CD4-positive, alpha-beta T cell (primary cell): ENCODE results near the gene PHC1. TPM values are rescaled to one million over a fixed set of nuclear protein-coding genes. Genes with fewer than 3 reads are reported as not detected.
A peak's percentile ranks its signal among the peaks of the same experiment; 100 is the strongest.

Source experiments
- ATAC-seq: fragments of 200-7000 bp; cut with Tn5 transposase; one replicate; pipeline ENCODE4 v1.10.0; 2022; ENCODE audit warnings: mild to moderate bottlenecking; ENCODE audit not compliant: poor library complexity
- CTCF ChIA-PET: fragments of 350-600 bp; sonication (Branson Sonifier 250); formaldehyde crosslinking; loops from one replicate; lab custom pipeline; 2021; ENCODE audit warnings: antibody characterized with exemption, inconsistent platforms; lab: Charles Lee
- POLR2A ChIA-PET: fragments of 350-600 bp; sonication (Branson Sonifier 250); formaldehyde crosslinking; loops from one replicate; lab custom pipeline; 2021; ENCODE audit warnings: antibody characterized with exemption, inconsistent platforms; lab: Charles Lee
- DNase-seq, 14 experiments: peaks; one replicate each; pipeline ENCODE4 v3.0.0-alpha.2; 2013 to 2020; ENCODE audit warnings: mixed read lengths in 2 of 14
- H3K27ac ChIP-seq, 2 donors: one replicate each; pipeline versions ENCODE4 v1.5.1 to v1.7.0; 2013; ENCODE audit warnings: low read length in 2 of 2, low read depth in 1 of 2, mild to moderate bottlenecking in 1 of 2
- H3K27me3 ChIP-seq, 2 experiments: 1 replicate in 1 of 2; 2 replicates in 1 of 2; pipeline versions ENCODE4 v1.6.1 to v1.7.0; 2013; ENCODE audit warnings: low read length in 2 of 2, control low read depth in 1 of 2, mild to moderate bottlenecking in 1 of 2, moderate library complexity in 1 of 2; ENCODE audit not compliant: insufficient read depth in 2 of 2, control insufficient read depth in 1 of 2
- H3K36me3 ChIP-seq: one replicate; pipeline ENCODE4 v1.6.1; 2013; ENCODE audit warnings: low read length, control low read depth; ENCODE audit not compliant: insufficient read depth
- H3K4me1 ChIP-seq: one replicate; pipeline ENCODE4 v1.6.1; 2013; ENCODE audit warnings: low read length, control low read depth; ENCODE audit not compliant: insufficient read depth
- H3K4me3 ChIP-seq: one replicate; pipeline ENCODE4 v1.5.1; 2013; ENCODE audit warnings: mild to moderate bottlenecking, low read length, moderate library complexity
- H3K9me3 ChIP-seq, 2 experiments: 1 replicate in 1 of 2; 2 replicates in 1 of 2; pipeline versions ENCODE4 v1.6.1 to v1.7.0; 2013; ENCODE audit warnings: low read length in 2 of 2, mild to moderate bottlenecking in 2 of 2, control low read depth in 1 of 2, moderate library complexity in 1 of 2; ENCODE audit not compliant: control insufficient read depth in 1 of 2, insufficient read depth in 1 of 2
- H3K27ac Mint-ChIP-seq: one replicate; pipeline ENCODE4 v1.8.0; 2020; ENCODE audit warnings: mixed read lengths
- H3K27me3 Mint-ChIP-seq: one replicate; pipeline ENCODE4 v1.8.0; 2021; ENCODE audit warnings: mixed read lengths
- H3K36me3 Mint-ChIP-seq: one replicate; pipeline ENCODE4 v1.8.0; 2021; ENCODE audit warnings: low read depth, mixed read lengths
- H3K4me1 Mint-ChIP-seq: one replicate; pipeline ENCODE4 v1.8.0; 2021; ENCODE audit warnings: low read depth, mixed read lengths
- H3K4me3 Mint-ChIP-seq: one replicate; pipeline ENCODE4 v1.8.0; 2020; ENCODE audit warnings: mild to moderate bottlenecking, mixed read lengths
- H3K9me3 Mint-ChIP-seq: one replicate; pipeline ENCODE4 v1.8.0; 2020; ENCODE audit warnings: mixed read lengths
- CTCF ChIP-seq: fragments of 200-600 bp; IDR thresholded peaks from one replicate; pipeline ENCODE4 v1.8.0; 2022; ENCODE audit warnings: antibody characterized with exemption, mild to moderate bottlenecking
- intact Hi-C, 2 experiments: fragments of 100-400 bp; cut with DNase I in 1 of 2; cut with micrococcal nuclease in 1 of 2; formaldehyde crosslinking; loops; one replicate each; pipeline versions ENCODE4 v1.15.1 to v1.9.0; 2023 to 2025; cut with DNase I, micrococcal nuclease
- total RNA-seq, 174 experiments: library from RNA in 2 of 174; stranded (reverse) in 2 of 174; gene quantifications; one replicate each; pipeline ENCODE4 v1.2.3 and lab custom pipeline; 2021 to 2026

Gene PHC1
- total RNA-seq, 2 experiments from 2014 or later, result 46.6 to 47.2 TPM

- H3K27ac Mint-ChIP-seq, result no peak overlapping the region
- CTCF ChIA-PET, result interaction anchor here (2.0 kb wide), 1 partner anchor 13 kb away, joined by 7 read pairs; no protein-coding TSS in a partner anchor
Measured at GRCh38 chr12:8903646-8904045, 10.7 kb upstream of the PHC1 start.

GRCh38 chr12:8904665-8905064 is 9.6 kb upstream of the PHC1 start:
- H3K27ac ChIP-seq, result no peak overlapping the region
- H3K27me3 Mint-ChIP-seq, result no peaks in the 10 kb centered on the region
- H3K36me3 Mint-ChIP-seq, result no peaks in the 10 kb centered on the region
- H3K4me1 Mint-ChIP-seq, result no peaks in the 10 kb centered on the region
- no peaks in the 10 kb centered on the region for H3K9me3 ChIP-seq
- ChIA-PET CTCF (interaction anchor here (2.0 kb wide), 1 partner anchor 14 kb away, joined by 7 read pairs; no protein-coding TSS in a partner anchor), POLR2A (interaction anchor here (1.0 kb wide), 1 partner anchor 10 kb away, joined by 3 read pairs; no protein-coding TSS in a partner anchor)
- ATAC-seq (no peak), DNase-seq (no peak)
- no peaks in the 10 kb centered on the region for H3K9me3 Mint-ChIP-seq
- H3K4me1 ChIP-seq, result no peaks in the 10 kb centered on the region
- TF ChIP-seq CTCF, result no peak
- H3K4me3 ChIP-seq, result no peak overlapping the region
- H3K27ac Mint-ChIP-seq, result no peak overlapping the region
- H3K36me3 ChIP-seq, result no peaks in the 10 kb centered on the region
- no peaks in the 10 kb centered on the region for H3K27me3 ChIP-seq
- intact Hi-C loops, result no loop called here
- no peak overlapping the region for H3K4me3 Mint-ChIP-seq

More at GRCh38 chr12:8903646-8904045, 10.7 kb upstream of the PHC1 start:
- H3K36me3 ChIP-seq, result no peaks in the 10 kb centered on the region
- no peak overlapping the region for H3K27ac ChIP-seq
- H3K4me1 ChIP-seq, result no peaks in the 10 kb centered on the region
- H3K27me3 ChIP-seq, result no peaks in the 10 kb centered on the region
- intact Hi-C loops, result no loop called here
- POLR2A ChIA-PET, result interaction anchor here (1.0 kb wide), 1 partner anchor 11 kb away, joined by 3 read pairs; no protein-coding TSS in a partner anchor
- H3K27me3 Mint-ChIP-seq, result no peaks in the 10 kb centered on the region
- DNase-seq, result peak in 1 of 14 experiments; percentile 16
- no peak for ATAC-seq
- no peak overlapping the region for H3K4me3 Mint-ChIP-seq
- TF ChIP-seq CTCF, result no peak
- no peaks in the 10 kb centered on the region for H3K36me3 Mint-ChIP-seq
- H3K4me3 ChIP-seq, result no peak overlapping the region
- H3K9me3 ChIP-seq, result no peaks in the 10 kb centered on the region
- no peaks in the 10 kb centered on the region for H3K4me1 Mint-ChIP-seq
- H3K9me3 Mint-ChIP-seq, result no peaks in the 10 kb centered on the region

- H3K4me1 ChIP-seq, result no peaks in the 10 kb centered on the region
- Mint-ChIP-seq H3K4me1 (no peaks in the 10 kb centered on the region), H3K27me3 (no peaks in the 10 kb centered on the region), H3K27ac (no peak overlapping the region), H3K9me3 (no peaks in the 10 kb centered on the region), H3K36me3 (no peaks in the 10 kb centered on the region), H3K4me3 (no peak overlapping the region)
- H3K27me3 ChIP-seq, result no peaks in the 10 kb centered on the region
- H3K36me3 ChIP-seq, result no peaks in the 10 kb centered on the region
- no peak for ATAC-seq
- no peak for TF ChIP-seq CTCF
- no peak overlapping the region for H3K4me3 ChIP-seq
- no peaks in the 10 kb centered on the region for H3K9me3 ChIP-seq
- intact Hi-C loops, result no loop called here
- no peak for DNase-seq
- H3K27ac ChIP-seq, result no peak overlapping the region
- ChIA-PET POLR2A (no interaction called here), CTCF (interaction anchor here (2.0 kb wide), 1 partner anchor 15 kb away, joined by 7 read pairs; no protein-coding TSS in a partner anchor)
Measured at GRCh38 chr12:8905546-8905945, 8.8 kb upstream of the PHC1 start.
